AG09309 (cell line): ENCODE results near the gene CCNY.

Experiments used
- DNase-seq: peaks from one replicate; pipeline ENCODE4 v3.0.0-alpha.2; 2010; ENCODE audit warnings: low read depth
- H3K4me3 ChIP-seq: 2 replicates; pipeline ENCODE4 v1.5.1; 2011; ENCODE audit warnings: mild to moderate bottlenecking, low read depth, low read length, moderate library complexity; ENCODE audit not compliant: control insufficient read depth
- CTCF ChIP-seq: IDR thresholded peaks from 2 replicates; pipeline ENCODE4 v1.5.1; 2011; ENCODE audit warnings: mild to moderate bottlenecking, low read depth, low read length, inconsistent platforms; ENCODE audit not compliant: insufficient read depth, control insufficient read depth; ENCODE audit errors: missing control alignments

Gene CCNY

GRCh38 chr10:35447693-35448407 lies 111.5 kb downstream of the CCNY start:
- H3K4me3 ChIP-seq: no peak overlapping the region
- DNase-seq: peak; percentile 27
- TF ChIP-seq CTCF: no peak

- DNase-seq: no peak
- TF ChIP-seq CTCF: no peak
- H3K4me3 ChIP-seq: no peak overlapping the region
Observed at GRCh38 chr10:35448687-35449662, 112.7 kb downstream of the CCNY start.

DNA sequence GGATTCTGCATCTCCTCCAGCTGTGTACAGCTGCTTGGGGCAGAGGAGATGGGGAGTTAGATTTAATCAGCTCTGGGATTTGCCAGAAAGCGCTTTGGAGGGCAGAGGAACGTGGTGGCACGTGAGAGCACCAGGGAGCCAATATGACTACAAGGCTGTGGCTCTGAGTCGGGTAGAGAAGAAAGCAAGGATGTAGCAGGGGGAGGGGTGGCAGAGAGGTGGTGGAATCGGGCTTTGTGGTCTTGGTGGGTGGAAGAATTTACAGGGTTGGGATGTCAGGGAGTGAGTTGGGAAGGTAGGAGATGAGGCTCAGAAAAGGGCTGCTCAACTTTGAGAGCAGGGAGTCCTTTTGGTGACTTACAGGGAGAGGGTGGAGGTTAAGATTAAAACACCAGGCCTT lies 113.6 kb downstream of the CCNY start:
- DNase-seq: no peak
- H3K4me3 ChIP-seq: no peak overlapping the region
- TF ChIP-seq CTCF: no peak

DNA sequence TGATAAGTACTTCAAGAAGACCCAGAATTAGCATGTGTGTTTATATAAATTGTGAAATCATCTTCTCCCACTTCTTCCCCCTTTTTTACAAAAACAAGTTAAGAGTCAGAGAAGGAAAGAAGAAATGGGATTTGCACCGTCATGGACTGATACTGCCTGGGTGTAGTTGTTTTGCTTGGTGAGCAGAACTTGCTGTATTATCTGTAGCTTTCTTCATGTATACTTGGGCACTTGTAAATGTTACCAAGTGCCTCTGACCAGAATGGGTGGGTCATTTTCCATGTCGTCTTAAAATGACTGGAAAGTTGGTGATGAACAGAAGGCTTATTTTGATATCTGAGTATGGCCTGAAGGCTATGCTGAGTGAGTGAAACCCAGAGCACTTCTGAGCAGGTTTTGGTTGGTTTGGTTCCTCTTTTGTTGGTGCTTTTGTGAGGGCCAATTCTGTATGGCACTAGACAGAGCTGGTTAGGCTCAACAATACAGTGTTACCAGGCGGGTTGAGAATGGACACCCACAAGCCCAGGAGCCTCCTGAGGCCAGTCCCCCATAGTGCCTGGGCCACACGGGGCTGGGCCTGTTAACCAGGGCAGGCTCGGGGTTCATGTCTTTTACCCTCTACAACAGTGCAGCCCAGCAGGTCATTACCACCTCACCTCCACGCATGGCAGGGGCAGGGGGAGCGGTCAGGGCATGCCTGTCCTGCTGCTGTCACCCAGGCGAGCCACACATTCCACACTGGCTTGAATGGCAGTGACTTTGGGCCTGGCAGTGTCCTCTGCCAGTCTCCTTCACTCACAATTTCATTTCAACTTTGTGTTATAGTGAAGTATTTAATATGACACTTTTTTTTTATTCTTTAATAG lies 115.1 kb downstream of the CCNY start:
- no peak overlapping the region for H3K4me3 ChIP-seq
- no peak for TF ChIP-seq CTCF
- no peak for DNase-seq

- DNase-seq: no peak
- no peak overlapping the region for H3K4me3 ChIP-seq
- TF ChIP-seq CTCF: no peak
Observed at GRCh38 chr10:35452171-35452570, 115.9 kb downstream of the CCNY start.

DNA sequence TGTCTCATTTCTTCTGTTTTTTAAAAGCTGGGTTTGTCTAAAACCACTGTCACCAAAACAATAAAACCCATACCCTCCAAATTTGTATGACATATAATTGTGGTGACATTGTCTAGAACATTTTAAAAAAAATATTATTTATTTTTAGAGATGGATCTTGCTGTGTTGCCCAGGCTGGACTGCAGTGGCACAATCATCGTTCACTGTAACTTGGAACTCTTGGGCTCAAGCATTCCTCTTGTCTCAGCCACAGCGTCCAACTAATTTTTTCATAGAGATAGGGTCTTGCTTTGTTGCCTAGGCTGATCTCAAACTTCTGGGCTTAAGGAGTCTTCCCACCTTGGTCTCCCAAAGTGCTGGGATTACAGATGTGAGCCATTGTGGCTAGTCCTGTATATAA lies 116.5 kb downstream of the CCNY start:
- H3K4me3 ChIP-seq: no peak overlapping the region
- TF ChIP-seq CTCF: no peak

More for the DNA sequence above, 116.5 kb downstream of the CCNY start:
- DNase-seq: no peak
